GM19452 (cell line): ENCODE results near the gene PTH2.
A peak's percentile ranks its signal among the peaks of the same experiment; 100 is the strongest.

ENCODE experiments used
- ATAC-seq: cut with Tn5 transposase; IDR thresholded peaks from one replicate; pipeline ENCODE4 v1.9.1; 2021; ENCODE audit not compliant: unreplicated experiment

PTH2 gene

GRCh38 chr19:49415102-49415809, 8.0 kb downstream of the PTH2 start:
- ATAC-seq, result no peak

- ATAC-seq, result no peak
These were observed 9.0 kb downstream of the PTH2 start for GRCh38 chr19:49414256-49414655.

- no peak for ATAC-seq
These were observed 9.9 kb downstream of the PTH2 start for GRCh38 chr19:49413348-49413747.

GRCh38 chr19:49411681-49412326, 11.4 kb downstream of the PTH2 start:
- ATAC-seq, result no peak

GRCh38 chr19:49409441-49410029, 13.7 kb downstream of the PTH2 start:
- ATAC-seq, result no peak

GRCh38 chr19:49408816-49409440, 14.3 kb downstream of the PTH2 start:
- ATAC-seq, result no peak

GRCh38 chr19:49407482-49408015, 15.7 kb downstream of the PTH2 start:
- no peak for ATAC-seq

- ATAC-seq, result no peak
These were observed 16.2 kb downstream of the PTH2 start for GRCh38 chr19:49407079-49407478.

GRCh38 chr19:49403404-49404187, 19.6 kb downstream of the PTH2 start:
- ATAC-seq, result no peak

GRCh38 chr19:49400029-49400428, 23.2 kb downstream of the PTH2 start:
- no peak for ATAC-seq

- ATAC-seq, result no peak
These were observed 24.3 kb downstream of the PTH2 start for GRCh38 chr19:49398931-49399330.

- no peak for ATAC-seq
These were observed 25.1 kb downstream of the PTH2 start for GRCh38 chr19:49398001-49398615.

GRCh38 chr19:49396738-49397505, 26.3 kb downstream of the PTH2 start:
- ATAC-seq, result no peak

GRCh38 chr19:49395581-49396407, 27.4 kb downstream of the PTH2 start:
- no peak for ATAC-seq

- no peak for ATAC-seq
These were observed 29.4 kb downstream of the PTH2 start for GRCh38 chr19:49393881-49394280.

GRCh38 chr19:49391581-49392399, 31.5 kb downstream of the PTH2 start:
- peak; percentile 56 for ATAC-seq

- no peak for ATAC-seq
These were observed 32.3 kb downstream of the PTH2 start for GRCh38 chr19:49390929-49391359.
